Activated CD4-positive, alpha-beta memory T cell treated with anti-CD3 and anti-CD28 coated beads, Interleukin-2, amount 10 ng/mL, durations not matched to agents 7 days and 5 days (primary cell): Measurements from ENCODE around the gene ADAMTS9. TPM values are rescaled to one million over a fixed set of nuclear protein-coding genes. Genes with fewer than 3 reads are reported as not detected.

Source experiments
- CTCF ChIA-PET: fragments of 350-600 bp; sonication (Branson Sonifier 250); formaldehyde crosslinking; loops from one replicate; lab custom pipeline; 2021; ENCODE audit warnings: antibody characterized with exemption, inconsistent platforms; lab: Charles Lee
- POLR2A ChIA-PET: fragments of 350-600 bp; sonication (Branson Sonifier 250); formaldehyde crosslinking; loops from one replicate; lab custom pipeline; 2021; ENCODE audit warnings: antibody characterized with exemption; lab: Charles Lee
- DNase-seq: peaks from one replicate; pipeline ENCODE4 v3.0.0-alpha.2; 2020
- H3K27ac Mint-ChIP-seq: one replicate; pipeline ENCODE4 v1.8.0; 2021; ENCODE audit warnings: mild to moderate bottlenecking, mixed read lengths
- H3K27me3 Mint-ChIP-seq: one replicate; pipeline ENCODE4 v1.8.0; 2021; ENCODE audit warnings: mixed read lengths
- H3K36me3 Mint-ChIP-seq: one replicate; pipeline ENCODE4 v1.8.0; 2021; ENCODE audit warnings: low read depth, mixed read lengths
- H3K4me1 Mint-ChIP-seq: one replicate; pipeline ENCODE4 v1.8.0; 2021; ENCODE audit warnings: mixed read lengths
- H3K4me3 Mint-ChIP-seq: one replicate; pipeline ENCODE4 v1.8.0; 2021; ENCODE audit warnings: mild to moderate bottlenecking, mixed read lengths
- H3K9me3 Mint-ChIP-seq: one replicate; pipeline ENCODE4 v1.8.0; 2021; ENCODE audit warnings: mixed read lengths
- total RNA-seq, 2 experiments: library from RNA; stranded (reverse); gene quantifications; one replicate each; pipeline ENCODE4 v1.2.3, GENCODE V29; 2021

Gene ADAMTS9
- total RNA-seq, 2 experiments from 2014 or later = not detected

- POLR2A ChIA-PET = no interaction called here
- CTCF ChIA-PET = no interaction called here
- H3K27me3 Mint-ChIP-seq = no peaks in the 10 kb centered on the region
- no peak for DNase-seq
- no peaks in the 10 kb centered on the region for H3K9me3 Mint-ChIP-seq
- no peak overlapping the region for H3K27ac Mint-ChIP-seq
- no peak overlapping the region for H3K4me3 Mint-ChIP-seq
- H3K36me3 Mint-ChIP-seq = no peaks in the 10 kb centered on the region
- no peaks in the 10 kb centered on the region for H3K4me1 Mint-ChIP-seq
These were observed 9.7 kb downstream of the ADAMTS9 start for GRCh38 chr3:64677961-64678716.

GRCh38 chr3:64676831-64677230, 11.0 kb downstream of the ADAMTS9 start:
- CTCF ChIA-PET = no interaction called here
- DNase-seq = no peak
- Mint-ChIP-seq H3K27ac (no peak overlapping the region), H3K36me3 (no peaks in the 10 kb centered on the region), H3K4me1 (no peaks in the 10 kb centered on the region), H3K4me3 (no peak overlapping the region), H3K27me3 (no peaks in the 10 kb centered on the region), H3K9me3 (no peaks in the 10 kb centered on the region)
- POLR2A ChIA-PET = no interaction called here

- no peaks in the 10 kb centered on the region for H3K4me1 Mint-ChIP-seq
- no peaks in the 10 kb centered on the region for H3K27me3 Mint-ChIP-seq
- H3K9me3 Mint-ChIP-seq = no peaks in the 10 kb centered on the region
- H3K27ac Mint-ChIP-seq = no peak overlapping the region
- H3K4me3 Mint-ChIP-seq = no peak overlapping the region
- ChIA-PET CTCF (no interaction called here), POLR2A (no interaction called here)
- DNase-seq = no peak
- no peaks in the 10 kb centered on the region for H3K36me3 Mint-ChIP-seq
These were observed 12.0 kb downstream of the ADAMTS9 start for GRCh38 chr3:64675687-64676247.

- Mint-ChIP-seq H3K4me1 (no peaks in the 10 kb centered on the region), H3K36me3 (no peaks in the 10 kb centered on the region), H3K9me3 (no peaks in the 10 kb centered on the region), H3K4me3 (no peak overlapping the region), H3K27me3 (no peaks in the 10 kb centered on the region), H3K27ac (no peak overlapping the region)
- DNase-seq = no peak
- CTCF ChIA-PET = no interaction called here
- POLR2A ChIA-PET = no interaction called here
These were observed 13.2 kb downstream of the ADAMTS9 start for GRCh38 chr3:64674591-64675076.

- Mint-ChIP-seq H3K9me3 (no peaks in the 10 kb centered on the region), H3K27me3 (no peaks in the 10 kb centered on the region), H3K4me1 (no peaks in the 10 kb centered on the region), H3K4me3 (no peak overlapping the region), H3K36me3 (no peaks in the 10 kb centered on the region), H3K27ac (no peak overlapping the region)
- ChIA-PET CTCF (no interaction called here), POLR2A (no interaction called here)
- no peak for DNase-seq
These were observed 14.6 kb downstream of the ADAMTS9 start for GRCh38 chr3:64673159-64673715.

GRCh38 chr3:64668582-64669510, 19.0 kb downstream of the ADAMTS9 start:
- ChIA-PET CTCF (no interaction called here), POLR2A (no interaction called here)
- DNase-seq = no peak
- no peaks in the 10 kb centered on the region for H3K27me3 Mint-ChIP-seq
- H3K4me3 Mint-ChIP-seq = no peak overlapping the region
- no peaks in the 10 kb centered on the region for H3K36me3 Mint-ChIP-seq
- H3K4me1 Mint-ChIP-seq = no peaks in the 10 kb centered on the region
- H3K27ac Mint-ChIP-seq = no peak overlapping the region
- H3K9me3 Mint-ChIP-seq = no peaks in the 10 kb centered on the region

GRCh38 chr3:64667887-64668581, 19.8 kb downstream of the ADAMTS9 start:
- no peaks in the 10 kb centered on the region for H3K9me3 Mint-ChIP-seq
- CTCF ChIA-PET = no interaction called here
- DNase-seq = no peak
- no peaks in the 10 kb centered on the region for H3K27me3 Mint-ChIP-seq
- H3K4me1 Mint-ChIP-seq = no peaks in the 10 kb centered on the region
- H3K27ac Mint-ChIP-seq = no peak overlapping the region
- H3K36me3 Mint-ChIP-seq = no peaks in the 10 kb centered on the region
- POLR2A ChIA-PET = no interaction called here
- no peak overlapping the region for H3K4me3 Mint-ChIP-seq

GRCh38 chr3:64667138-64667537, 20.7 kb downstream of the ADAMTS9 start:
- Mint-ChIP-seq H3K27ac (no peak overlapping the region), H3K36me3 (no peaks in the 10 kb centered on the region), H3K27me3 (no peaks in the 10 kb centered on the region), H3K4me1 (no peaks in the 10 kb centered on the region), H3K9me3 (peaks cover 2% of the 10 kb centered on the region), H3K4me3 (no peak overlapping the region)
- POLR2A ChIA-PET = no interaction called here
- CTCF ChIA-PET = no interaction called here
- no peak for DNase-seq

GRCh38 chr3:64666171-64666588, 21.6 kb downstream of the ADAMTS9 start:
- Mint-ChIP-seq H3K4me1 (no peaks in the 10 kb centered on the region), H3K27me3 (no peaks in the 10 kb centered on the region), H3K36me3 (no peaks in the 10 kb centered on the region), H3K9me3 (peaks cover 2% of the 10 kb centered on the region), H3K4me3 (no peak overlapping the region), H3K27ac (no peak overlapping the region)
- POLR2A ChIA-PET = no interaction called here
- DNase-seq = no peak
- CTCF ChIA-PET = no interaction called here

GRCh38 chr3:64664397-64664796, 23.4 kb downstream of the ADAMTS9 start:
- Mint-ChIP-seq H3K4me3 (no peak overlapping the region), H3K27me3 (no peaks in the 10 kb centered on the region), H3K36me3 (no peaks in the 10 kb centered on the region), H3K9me3 (peaks cover 2% of the 10 kb centered on the region), H3K4me1 (no peaks in the 10 kb centered on the region), H3K27ac (no peak overlapping the region)
- ChIA-PET POLR2A (no interaction called here), CTCF (no interaction called here)
- no peak for DNase-seq

- CTCF ChIA-PET = no interaction called here
- Mint-ChIP-seq H3K9me3 (peaks cover 2% of the 10 kb centered on the region), H3K27me3 (no peaks in the 10 kb centered on the region), H3K4me3 (no peak overlapping the region), H3K4me1 (no peaks in the 10 kb centered on the region), H3K27ac (no peak overlapping the region), H3K36me3 (no peaks in the 10 kb centered on the region)
- POLR2A ChIA-PET = no interaction called here
- no peak for DNase-seq
These were observed 28.2 kb downstream of the ADAMTS9 start for GRCh38 chr3:64659617-64659978.

GRCh38 chr3:64658001-64658400, 29.8 kb downstream of the ADAMTS9 start:
- POLR2A ChIA-PET = no interaction called here
- CTCF ChIA-PET = no interaction called here
- H3K36me3 Mint-ChIP-seq = no peaks in the 10 kb centered on the region

More at GRCh38 chr3:64658001-64658400, 29.8 kb downstream of the ADAMTS9 start:
- H3K27ac Mint-ChIP-seq = no peak overlapping the region
- H3K27me3 Mint-ChIP-seq = no peaks in the 10 kb centered on the region
- H3K4me1 Mint-ChIP-seq = no peaks in the 10 kb centered on the region
- DNase-seq = no peak
- H3K4me3 Mint-ChIP-seq = no peak overlapping the region
- peaks cover 2% of the 10 kb centered on the region for H3K9me3 Mint-ChIP-seq
